H1 (cell line): Measurements from ENCODE around the gene KIAA0319L. TPM values are rescaled to one million over a fixed set of nuclear protein-coding genes. Genes with fewer than 3 reads are reported as not detected.

Source experiments
- CBX5 ChIP-seq: fragments of 300-800, 300-1000 bp; sonication (generic); IDR thresholded peaks from 2 replicates; pipeline ENCODE4 v1.7.1; 2016; ENCODE audit warnings: antibody characterized with exemption, low read length, low read depth
- EP300 ChIP-seq, 2 experiments: IDR thresholded peaks; 1 replicate in 1 of 2; 2 replicates in 1 of 2; pipeline ENCODE4 v1.6.1; 2011 to 2012; ENCODE audit warnings: low read depth in 2 of 2, low read length in 2 of 2, mild to moderate bottlenecking in 2 of 2, borderline replicate concordance in 1 of 2, inconsistent platforms in 1 of 2, moderate library complexity in 1 of 2
- RAD21 ChIP-seq, 2 experiments: IDR thresholded peaks in 1 of 2; conservative IDR thresholded peaks in 1 of 2; 2 replicates each; pipeline ENCODE4 v1.6.1; 2011; ENCODE audit warnings: low read depth in 2 of 2, low read length in 2 of 2, improper control_type of control experiment in 1 of 2, inconsistent platforms in 1 of 2, mild to moderate bottlenecking in 1 of 2, moderate library complexity in 1 of 2
- SP1 ChIP-seq: IDR thresholded peaks from 2 replicates; pipeline ENCODE4 v1.6.1; 2011; ENCODE audit warnings: low read depth, low read length
- ZNF274 ChIP-seq: IDR thresholded peaks from 2 replicates; pipeline ENCODE4 v1.7.0; 2012; ENCODE audit warnings: low read length, borderline replicate concordance; ENCODE audit errors: extremely low read depth
- polyA plus RNA-seq, 7 experiments: library from polyadenylated mRNA; depleted of rRNA in 3 of 7; stranded (reverse) in 5 of 7; unstranded in 2 of 7; fragments of >200 nt in 5 of 7; fragments of 200-250 nt in 2 of 7; gene quantifications; 1 replicate in 5 of 7; 2 replicates in 1 of 7; 4 replicates in 1 of 7; pipeline versions ENCODE4 v1.2.1 to v1.2.3, GENCODE V29; 2011 to 2013; ENCODE audit warnings: missing spikeins in 2 of 7, mixed read lengths in 2 of 7
- total RNA-seq: library from RNA; stranded (reverse); fragmentation: NEBNext Ultra II Directional; extraction: Animal tissue kit (Norgen Biotek cat#: 25700); gene quantifications from 2 replicates; pipeline ENCODE4 v1.2.1, GENCODE V29; 2021
- TF ChIP-seq, protein P1 (sequence below): IDR thresholded peaks from 2 replicates; pipeline ENCODE4 v1.6.1; 2011; ENCODE audit warnings: low read depth, mild to moderate bottlenecking, low read length; ENCODE audit not compliant: insufficient read depth

KIAA0319L gene
- total and polyA plus RNA-seq, 2 of the 8 experiments (the other 6 are each of a cell fraction or from before 2014, with no cell fraction given) = 40.1 to 55.7 TPM

DNA sequence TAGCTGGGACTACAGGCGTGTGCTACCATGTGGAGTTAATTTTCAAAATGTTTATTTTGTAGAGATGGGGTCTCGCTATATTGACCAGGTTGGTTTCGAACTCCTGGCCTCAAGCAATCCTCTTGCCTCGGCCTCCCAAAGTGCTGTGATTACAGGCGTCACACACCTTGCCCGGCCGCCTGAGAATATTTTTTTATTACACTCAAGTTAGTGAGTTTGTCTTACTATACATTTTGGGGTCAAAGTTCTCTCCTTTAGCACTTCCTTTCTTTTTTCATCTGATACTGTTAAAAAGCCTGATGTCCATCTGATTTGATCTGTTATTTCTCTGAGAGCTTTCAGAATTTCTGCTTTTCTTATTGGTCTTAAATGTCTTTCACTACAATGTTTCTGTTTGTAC lies 128.8 kb downstream of the KIAA0319L start (continued):
- TF ChIP-seq EP300 (IDR thresholded peaks at IDR 0.05; ENCODE audit: borderline replicate concordance in 1 of 2, low read depth in 2 of 2, low read length in 2 of 2) (no peak), RAD21 (IDR thresholded peaks at IDR 0.05 in 1 of 2, conservative IDR thresholded peaks at IDR 0.05 in 1 of 2; ENCODE audit: low read depth in 2 of 2, low read length in 2 of 2) (no peak), SP1 (no peak), CBX5 (no peak), ZNF274 (no peak)
- TF ChIP-seq, protein P1, sequence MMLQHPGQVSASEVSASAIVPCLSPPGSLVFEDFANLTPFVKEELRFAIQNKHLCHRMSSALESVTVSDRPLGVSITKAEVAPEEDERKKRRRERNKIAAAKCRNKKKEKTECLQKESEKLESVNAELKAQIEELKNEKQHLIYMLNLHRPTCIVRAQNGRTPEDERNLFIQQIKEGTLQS = no peak
